HEK293 (cell line): Measurements from ENCODE around the gene L3MBTL4.

Source experiments
- CTCF ChIP-seq: fragments of 450-650 bp; formaldehyde crosslinking; IDR thresholded peaks from 2 replicates; pipeline ENCODE4 v1.5.1; 2016; ENCODE audit warnings: missing biosample characterization, missing genetic modification characterization
- ZBTB17 ChIP-seq: fragments of 450-650 bp; formaldehyde crosslinking; IDR thresholded peaks from 2 replicates; pipeline ENCODE4 v1.5.1; 2016; ENCODE audit warnings: missing biosample characterization, missing genetic modification characterization
- ZNF114 ChIP-seq: fragments of 450-650 bp; formaldehyde crosslinking; IDR thresholded peaks from 2 replicates; pipeline ENCODE4 v1.5.0; 2017; ENCODE audit warnings: missing biosample characterization, missing genetic modification characterization
- ZNF350 ChIP-seq: fragments of 450-650 bp; formaldehyde crosslinking; IDR thresholded peaks from 2 replicates; pipeline ENCODE4 v1.5.0; 2017; ENCODE audit warnings: missing biosample characterization, mild to moderate bottlenecking, missing genetic modification characterization
- ZNF558 ChIP-seq: fragments of 450-650 bp; formaldehyde crosslinking; IDR thresholded peaks from 2 replicates; pipeline ENCODE4 v1.5.1; 2016; ENCODE audit warnings: missing biosample characterization, missing genetic modification characterization

- TF ChIP-seq ZNF350 (tag by site-specific recombination) (no peak), ZBTB17 (tag by site-specific recombination) (no peak), ZNF558 (tag by site-specific recombination) (no peak), CTCF (tag by site-specific recombination) (no peak), ZNF114 (tag by site-specific recombination) (no peak)
Measured at GRCh38 chr18:6310714-6311113, 104.0 kb downstream of the L3MBTL4 start.
